NCI-H1105 (cell line): ENCODE measurements around the gene RHCE.
"Not testable (repeated sequence)": the region's sequence is repeated elsewhere in the genome, so short reads cannot be mapped to it uniquely, and the experiment has no call there.

Experiments used
- DNase-seq: peaks from one replicate; lab custom pipeline; 2025; lab: John Stamatoyannopoulos, UW

The RHCE gene

DNA sequence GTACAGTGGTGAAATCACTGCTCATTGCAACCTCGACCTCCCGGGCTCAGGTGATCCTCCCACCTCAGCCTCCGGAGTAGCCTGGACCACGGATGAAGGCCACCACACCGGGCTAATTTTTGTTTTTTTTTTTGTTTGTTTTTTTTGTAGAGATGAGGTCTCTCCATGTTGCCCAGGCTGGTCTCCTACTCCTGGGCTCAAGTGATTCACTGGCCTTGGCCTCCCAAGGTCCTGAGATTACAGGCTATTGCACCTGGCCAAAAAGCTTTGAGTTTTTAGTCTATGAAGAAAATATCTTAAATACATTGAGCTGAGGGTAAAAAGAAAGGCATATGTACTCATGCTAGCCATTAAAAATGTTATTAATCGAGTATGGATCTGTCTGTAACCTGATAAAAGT lies 78.9 kb downstream of the RHCE start:
- no peak for DNase-seq

DNA sequence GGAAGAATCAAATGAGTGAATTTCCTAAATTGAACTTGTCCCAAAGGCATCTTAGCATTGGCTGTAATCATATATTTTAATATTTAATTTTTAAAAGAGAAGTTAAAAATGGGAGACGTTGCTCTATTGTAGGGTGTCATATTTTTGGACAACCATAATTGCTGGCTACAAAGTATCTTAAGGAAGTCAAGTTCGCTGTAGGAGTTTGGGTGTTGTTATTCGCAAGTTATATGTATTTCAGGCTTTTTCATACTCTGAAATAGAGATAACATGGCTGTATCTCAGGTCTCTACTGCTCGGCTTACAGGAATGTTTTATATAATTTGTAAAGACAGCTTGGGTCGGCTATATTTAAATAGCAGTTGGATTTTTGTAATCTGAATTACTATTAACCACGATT lies 81.6 kb downstream of the RHCE start:
- DNase-seq = no peak

DNA sequence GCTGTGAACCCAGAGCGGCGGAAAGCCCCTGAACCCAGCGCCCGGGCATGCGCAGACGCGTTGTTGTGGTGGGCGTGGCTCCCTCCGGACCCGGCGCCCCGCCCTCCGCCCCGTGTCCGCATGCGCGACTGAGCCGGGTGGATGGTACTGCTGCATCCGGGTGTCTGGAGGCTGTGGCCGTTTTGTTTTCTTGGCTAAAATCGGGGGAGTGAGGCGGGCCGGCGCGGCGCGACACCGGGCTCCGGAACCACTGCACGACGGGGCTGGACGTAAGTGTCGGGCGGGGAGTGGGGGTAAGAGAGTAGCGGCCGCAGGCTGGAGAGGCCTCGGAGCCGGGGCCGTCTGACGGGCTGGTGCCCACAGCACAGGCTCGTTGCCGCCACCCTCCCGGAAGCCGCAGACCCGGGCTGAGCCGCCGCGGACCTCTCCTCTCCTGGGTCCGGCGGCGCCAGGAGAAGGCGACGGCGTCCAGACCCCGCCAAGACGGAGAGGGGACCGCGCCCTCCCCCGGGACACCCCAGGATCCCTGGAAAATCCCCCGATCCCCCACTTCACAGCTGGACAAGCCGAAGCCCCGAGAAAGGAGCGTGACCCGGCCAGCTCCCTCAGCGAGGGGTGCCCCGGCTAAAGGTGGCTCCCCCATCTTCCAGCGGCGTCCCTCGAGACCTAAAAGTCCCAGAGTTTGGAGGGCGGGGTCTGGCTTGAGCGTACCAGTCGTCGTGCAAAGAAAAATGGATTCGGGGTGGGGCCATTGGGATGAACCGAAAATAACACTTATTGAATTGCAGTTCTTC lies 82.2 kb downstream of the RHCE start, which contains the start of gene TMEM50A:
TSS of gene TMEM50A (plus strand) at position 147 of the 794 bp plus-strand sequence. CDS start 2,153 bp downstream, outside the sequence.
- peak; percentile 81 for DNase-seq

DNA sequence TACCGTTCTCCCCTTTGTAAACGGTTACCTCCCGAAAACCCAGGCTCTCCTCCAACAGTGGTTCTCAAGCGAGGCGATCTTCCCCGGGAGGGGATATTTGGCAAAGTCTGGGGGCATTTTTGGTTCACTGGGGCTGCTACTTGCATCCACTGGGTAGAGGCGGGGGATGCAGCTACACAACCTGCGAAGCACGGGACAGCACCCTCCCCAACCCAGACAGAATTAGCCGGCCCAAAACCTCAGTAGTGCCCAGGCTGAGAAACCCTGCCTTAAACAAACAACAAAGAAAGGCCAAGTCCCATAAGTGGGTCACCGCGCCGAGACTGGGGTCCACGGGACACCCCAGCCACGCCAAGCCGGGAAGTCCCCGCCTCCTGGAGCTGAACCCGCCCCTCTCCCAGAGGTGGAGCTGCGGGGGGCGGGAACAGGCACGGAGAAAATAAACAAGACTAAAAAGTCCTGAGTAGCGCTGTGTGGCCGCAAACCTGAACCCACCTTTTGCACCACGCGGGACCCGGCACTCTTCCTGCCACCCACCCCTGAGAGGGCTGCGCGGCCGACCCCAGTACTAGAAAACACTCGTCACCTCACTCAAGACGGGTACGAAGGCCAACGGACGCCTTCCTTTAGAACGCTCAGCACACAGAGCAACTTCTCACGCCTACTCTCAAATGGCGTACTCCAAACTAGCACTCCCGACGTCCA lies 83.0 kb downstream of the RHCE start:
- not testable (repeated sequence) for DNase-seq

DNA sequence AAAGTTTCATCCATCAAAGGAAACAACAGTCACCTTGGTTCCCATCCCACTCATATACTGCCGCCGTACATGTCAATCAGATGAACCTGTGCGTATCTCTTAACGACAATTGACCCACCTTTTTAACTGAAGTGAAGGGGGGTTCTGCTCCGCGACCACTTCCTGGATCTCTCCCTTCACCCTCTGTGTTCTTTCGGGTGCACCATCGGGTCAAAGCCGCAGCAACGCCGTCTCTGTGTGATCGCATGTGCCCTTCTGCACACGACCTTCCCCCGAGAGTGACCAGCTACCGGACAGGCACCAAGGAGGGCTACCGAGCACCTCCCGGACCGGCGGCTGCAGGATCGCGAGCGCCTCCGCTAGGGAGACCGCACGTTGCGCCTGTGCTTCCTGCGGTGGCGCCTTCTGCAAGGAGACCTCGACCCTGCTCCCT lies 83.7 kb downstream of the RHCE start:
- DNase-seq = not testable (repeated sequence)

DNA sequence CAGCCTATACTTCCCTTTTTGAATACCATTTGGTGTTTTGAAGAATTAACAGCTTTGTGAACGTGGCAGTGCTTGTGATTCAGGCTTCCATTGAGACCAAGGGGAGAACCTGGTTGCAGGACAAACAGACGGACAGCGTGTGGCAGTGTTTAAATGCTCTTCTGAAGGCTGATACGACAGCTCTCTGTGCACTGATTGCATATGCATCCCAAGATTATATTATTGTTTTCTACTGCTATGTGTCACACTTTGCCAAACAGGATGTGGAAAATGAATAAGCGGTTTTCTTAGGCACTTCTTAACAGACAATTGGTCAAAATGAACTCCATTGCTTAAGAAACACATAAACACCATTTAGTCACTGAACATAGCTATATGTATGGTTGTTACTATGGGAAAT lies 90.7 kb downstream of the RHCE start:
- not testable (repeated sequence) for DNase-seq

DNA sequence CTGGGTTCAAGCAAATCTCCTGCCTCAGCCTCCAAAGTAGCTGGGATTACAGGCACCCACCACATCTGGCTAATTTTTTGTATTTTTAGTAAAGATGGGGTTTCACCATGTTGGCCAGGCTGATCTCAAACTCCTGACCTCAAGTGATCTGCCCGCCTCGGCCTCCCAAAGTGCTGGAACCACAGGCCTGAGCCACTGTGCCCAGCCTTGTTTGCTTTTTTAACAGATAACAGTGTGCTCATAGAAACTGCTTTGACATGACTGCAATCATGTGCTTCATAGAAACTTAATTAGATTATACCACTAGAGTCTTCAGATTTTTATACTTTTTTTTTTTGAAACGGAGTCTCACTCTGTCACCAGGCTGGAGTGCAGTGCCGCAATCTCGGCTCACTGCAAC lies 91.3 kb downstream of the RHCE start:
- DNase-seq = not testable (repeated sequence)

DNA sequence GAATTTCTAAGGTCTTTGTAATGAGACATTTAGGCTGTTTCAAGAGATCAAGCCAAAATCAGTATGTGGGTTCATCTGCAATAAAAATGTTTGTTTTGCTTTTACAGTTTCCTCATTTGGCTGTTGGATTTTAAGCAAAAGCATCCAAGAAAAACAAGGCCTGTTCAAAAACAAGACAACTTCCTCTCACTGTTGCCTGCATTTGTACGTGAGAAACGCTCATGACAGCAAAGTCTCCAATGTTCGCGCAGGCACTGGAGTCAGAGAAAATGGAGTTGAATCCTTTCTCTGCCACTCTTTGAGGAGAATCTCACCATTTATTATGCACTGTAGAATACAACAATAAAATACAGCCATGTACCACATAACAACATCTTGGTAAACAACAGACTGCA lies 91.8 kb downstream of the RHCE start:
- not testable (repeated sequence) for DNase-seq

DNA sequence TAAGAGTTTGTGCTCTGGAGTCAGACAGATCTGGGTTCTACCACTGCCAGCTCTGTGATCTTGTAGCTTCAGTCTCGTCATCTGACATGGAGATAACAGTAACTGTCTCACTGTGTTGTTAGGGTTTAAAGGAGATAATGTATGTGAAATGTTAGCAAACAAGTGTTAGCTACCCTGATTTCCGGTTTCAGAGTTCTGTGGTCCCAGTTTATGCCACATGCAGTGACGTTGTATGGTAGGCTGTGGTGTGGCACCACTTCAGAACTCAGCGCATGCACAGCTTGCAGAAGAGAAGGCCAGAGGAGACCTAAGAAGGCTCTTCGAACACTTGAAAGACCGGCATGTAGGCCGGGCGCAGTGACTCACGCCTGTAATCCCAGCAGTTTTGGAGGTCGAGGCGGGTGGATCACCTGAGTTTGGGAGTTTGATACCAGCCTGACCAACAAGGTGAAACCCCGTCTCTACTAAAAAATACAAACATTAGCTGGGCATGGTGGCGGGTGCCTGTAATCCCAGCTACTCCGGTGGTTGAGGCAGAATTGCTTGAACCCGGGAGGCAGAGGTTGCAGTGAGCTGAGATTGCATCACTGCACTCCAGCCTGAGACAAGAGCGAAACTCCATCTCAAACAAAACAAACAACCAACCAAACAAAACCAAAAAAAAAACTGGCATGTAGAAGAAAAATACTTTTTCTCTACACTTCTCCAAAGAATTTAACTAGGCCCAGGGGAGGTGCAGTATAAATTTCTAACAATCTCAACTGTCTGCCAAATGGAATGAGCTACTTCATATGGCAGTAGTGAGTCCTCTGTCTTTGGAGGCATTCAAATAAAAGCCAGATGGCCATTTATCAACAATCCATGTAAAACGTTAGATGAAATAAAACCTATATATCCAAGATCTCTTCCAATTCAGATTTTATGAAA lies 92.5 kb downstream of the RHCE start:
- DNase-seq = not testable (repeated sequence)

DNA sequence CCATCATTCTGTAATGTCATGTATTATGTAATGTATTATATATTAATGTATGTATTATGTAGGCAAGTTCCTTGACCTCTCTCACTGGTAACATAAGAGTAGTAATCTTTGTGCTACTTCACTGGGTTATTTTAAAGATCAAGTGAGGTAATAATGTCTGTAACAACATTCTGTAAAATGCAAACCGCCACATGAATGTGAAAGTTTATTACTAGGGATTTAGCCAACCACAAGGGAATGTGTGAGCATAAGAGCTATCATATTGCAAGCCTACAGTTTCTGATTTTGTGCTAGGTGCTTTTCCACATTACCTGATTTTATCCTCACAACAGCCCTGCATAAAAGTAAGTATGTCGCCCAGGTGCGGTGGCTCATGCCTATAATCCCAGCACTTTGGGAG lies 96.2 kb downstream of the RHCE start:
- not testable (repeated sequence) for DNase-seq

DNA sequence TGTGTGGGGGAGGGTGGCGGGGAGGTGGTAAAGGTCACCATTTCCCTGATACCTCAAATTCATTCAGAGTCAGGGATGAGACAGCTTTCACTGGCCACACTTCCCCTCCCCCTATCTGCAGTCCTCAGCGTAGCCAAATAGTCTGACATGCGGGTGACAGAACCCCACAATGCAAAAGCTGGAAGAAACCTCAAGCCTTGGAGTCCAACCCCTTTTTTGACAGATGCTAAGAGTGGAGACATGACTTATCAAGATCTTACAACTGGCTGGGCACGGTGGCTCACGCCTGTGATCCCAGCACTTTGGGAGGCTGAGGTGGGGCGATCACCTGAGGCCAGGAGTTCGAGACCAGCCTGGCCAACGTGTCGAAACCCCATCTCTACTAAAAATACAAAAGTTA lies 98.5 kb downstream of the RHCE start:
- not testable (repeated sequence) for DNase-seq

DNA sequence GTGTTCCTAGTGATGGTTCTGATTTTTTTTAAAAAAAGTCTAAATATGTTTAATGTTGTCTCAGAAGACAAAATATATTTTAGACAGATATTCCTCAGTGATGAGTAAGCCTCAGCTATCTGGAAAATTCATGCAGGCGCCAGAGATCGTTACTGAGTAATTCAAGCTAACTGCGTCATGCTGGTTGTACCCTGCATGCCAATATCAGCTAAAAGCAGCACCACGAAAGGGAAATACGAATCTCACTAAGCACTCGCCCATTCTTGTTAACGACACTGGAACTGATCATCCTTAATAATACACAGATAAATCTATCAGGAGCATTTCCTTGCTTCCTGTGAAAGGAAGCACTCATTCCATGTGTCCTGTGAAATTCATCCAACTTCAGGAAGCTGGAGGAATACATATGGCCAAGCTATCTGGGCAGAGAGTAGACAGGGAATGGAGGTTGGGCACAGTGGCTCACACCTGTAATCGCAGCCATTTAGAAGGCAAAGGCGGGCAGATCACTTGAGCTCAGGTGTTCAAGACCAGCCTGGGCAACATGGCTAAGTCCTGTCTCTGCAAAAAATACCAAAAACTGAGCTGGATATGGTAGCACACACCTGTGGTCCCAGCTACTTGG lies 100.2 kb downstream of the RHCE start:
- DNase-seq = not testable (repeated sequence)

DNA sequence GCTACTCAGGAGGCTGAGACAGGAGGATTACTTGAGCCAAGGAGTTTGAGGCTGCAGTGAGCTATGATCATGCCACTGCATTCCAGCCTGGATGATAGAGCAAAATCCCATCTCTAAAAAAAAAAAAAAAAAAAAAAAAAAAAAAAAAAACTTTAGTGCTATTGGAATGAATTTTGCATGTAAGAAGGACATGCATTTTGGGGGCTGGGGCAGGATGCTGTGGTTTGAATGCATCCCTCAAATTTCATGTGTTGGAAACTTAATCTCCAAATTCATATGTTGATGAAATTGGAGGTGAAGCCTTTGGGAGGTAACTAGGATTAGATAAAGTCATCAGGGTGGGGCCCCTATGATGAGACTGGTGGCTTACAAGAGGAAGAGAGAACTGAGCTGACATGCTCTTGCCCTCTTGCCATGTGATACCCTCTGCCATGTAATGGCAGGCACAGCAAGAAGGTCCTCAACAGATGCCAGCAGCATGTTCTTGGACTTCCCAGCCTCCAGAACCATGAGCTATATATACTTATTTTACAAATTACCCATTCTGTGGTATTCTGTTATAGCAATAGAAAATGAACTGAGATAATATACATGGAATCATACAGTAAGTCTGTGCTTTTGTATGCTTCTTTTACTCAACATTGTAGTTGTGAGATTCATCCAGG lies 107.7 kb downstream of the RHCE start:
- not testable (repeated sequence) for DNase-seq
